GM18858 (cell line): ENCODE measurements around the gene RP2.

ENCODE experiments used
- ATAC-seq: cut with Tn5 transposase; IDR thresholded peaks from one replicate; pipeline ENCODE4 v1.9.1; 2021; ENCODE audit not compliant: unreplicated experiment

The RP2 gene

GRCh38 chrX:46841346-46841745 lies 4.5 kb downstream of the RP2 start:
- ATAC-seq = no peak

DNA sequence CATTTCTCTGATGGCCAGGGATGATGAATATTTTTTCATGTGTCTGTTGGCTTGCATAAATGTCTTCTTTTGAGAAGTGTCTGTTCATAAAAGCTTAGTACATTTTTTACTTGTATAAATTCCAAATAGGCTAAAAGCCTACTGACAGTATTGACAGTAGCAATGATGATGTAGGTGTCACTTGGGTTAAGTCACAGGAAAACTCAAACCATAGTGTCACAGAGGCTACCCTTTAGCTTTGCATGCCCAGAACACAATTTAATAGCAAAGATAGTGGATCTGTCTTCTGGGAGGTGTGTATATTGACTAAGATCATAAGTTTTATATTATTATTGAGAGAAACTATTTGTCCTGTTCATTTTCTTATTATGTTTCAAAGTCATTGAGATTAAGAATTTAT lies 8.1 kb downstream of the RP2 start:
- ATAC-seq = no peak

- no peak for ATAC-seq
Observed at GRCh38 chrX:46849933-46850332, 13.1 kb downstream of the RP2 start.

- ATAC-seq = no peak
Observed at GRCh38 chrX:46850771-46851170, 13.9 kb downstream of the RP2 start.

GRCh38 chrX:46856483-46856882 lies 19.6 kb downstream of the RP2 start:
- no peak for ATAC-seq

GRCh38 chrX:46860557-46860956 lies 23.7 kb downstream of the RP2 start:
- ATAC-seq = no peak

DNA sequence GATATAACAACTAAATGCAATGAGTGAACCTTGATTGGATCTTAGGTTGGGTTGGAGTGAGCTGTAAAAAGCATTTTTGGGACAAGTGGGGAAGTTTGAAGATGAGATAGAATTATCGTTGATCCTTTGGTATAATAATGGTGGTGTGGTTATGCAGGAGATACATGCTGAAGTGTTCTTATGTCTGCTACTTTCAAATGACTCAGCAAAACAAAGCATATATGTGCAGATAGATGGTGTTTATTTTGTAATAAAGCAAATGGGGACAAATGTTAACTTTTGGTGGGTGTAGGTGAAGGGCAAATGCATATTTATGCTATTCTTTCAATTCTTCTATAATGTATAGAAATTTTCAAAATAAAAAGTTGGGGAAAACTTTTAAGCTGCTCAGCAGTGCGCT lies 26.2 kb downstream of the RP2 start:
- ATAC-seq = no peak

- no peak for ATAC-seq
Observed at GRCh38 chrX:46864606-46865005, 27.8 kb downstream of the RP2 start.

DNA sequence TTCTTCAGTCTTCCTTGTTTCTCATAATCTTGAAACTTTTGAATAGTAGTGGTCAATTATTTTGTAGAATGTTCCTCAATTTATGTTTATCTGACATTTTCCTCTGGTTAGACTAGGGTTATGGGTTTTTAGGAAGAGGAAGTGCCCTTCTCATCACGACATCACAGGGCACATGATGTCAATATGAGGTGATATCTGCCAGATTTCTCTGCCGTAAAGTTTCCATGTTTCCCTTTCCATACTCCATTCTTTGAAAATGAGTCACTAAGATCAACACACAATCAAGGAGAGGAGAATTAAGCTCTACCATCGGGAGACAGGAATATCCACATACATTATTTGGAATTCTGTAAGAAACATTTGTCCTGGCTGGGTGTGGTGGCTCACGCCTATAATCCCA lies 28.4 kb downstream of the RP2 start:
- no peak for ATAC-seq

- ATAC-seq = no peak
Observed at GRCh38 chrX:46866726-46867125, 29.9 kb downstream of the RP2 start.

GRCh38 chrX:46873746-46874145 lies 36.9 kb downstream of the RP2 start:
- ATAC-seq = no peak

DNA sequence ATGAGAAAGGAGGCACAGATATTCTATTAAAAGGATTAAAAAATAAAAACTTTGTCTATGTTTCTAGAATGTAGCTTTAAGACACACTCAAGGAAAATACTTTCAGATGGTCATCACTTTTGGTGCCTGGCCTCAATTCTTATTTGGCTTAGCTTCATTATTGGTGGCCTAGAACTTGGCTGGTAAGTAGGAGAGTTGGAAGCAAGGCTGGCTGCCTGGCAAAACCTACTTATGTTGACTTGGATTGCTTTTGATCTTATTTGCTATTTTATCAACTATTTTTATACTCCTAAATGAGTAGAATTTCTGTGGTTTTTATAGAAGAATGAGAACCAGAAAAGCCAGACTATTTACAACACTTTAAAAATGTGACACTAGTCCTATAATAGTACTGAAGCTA lies 40.1 kb downstream of the RP2 start:
- ATAC-seq = no peak

- no peak for ATAC-seq
Observed at GRCh38 chrX:46882266-46882665, 45.4 kb downstream of the RP2 start.

GRCh38 chrX:46884799-46885198 lies 48.0 kb downstream of the RP2 start:
- ATAC-seq = no peak

DNA sequence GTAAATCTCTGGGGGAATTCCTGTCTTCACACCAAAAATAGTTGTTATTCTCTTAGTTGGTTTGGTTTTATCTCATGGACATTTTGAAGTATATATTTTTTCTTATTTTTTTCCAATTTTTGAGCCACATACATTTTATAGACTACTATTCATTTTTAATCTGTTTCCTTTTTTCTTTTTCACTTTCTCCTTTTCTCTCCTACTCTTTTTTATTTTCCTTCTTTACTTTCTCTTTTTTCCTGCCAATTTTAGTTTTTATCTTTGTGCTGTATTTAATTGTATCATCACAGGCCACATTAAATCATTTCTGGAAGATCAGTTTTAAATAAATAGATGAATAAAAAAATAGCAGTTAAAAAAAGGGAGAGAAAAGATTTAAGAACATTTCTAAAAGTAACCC lies 61.4 kb downstream of the RP2 start:
- ATAC-seq = no peak

DNA sequence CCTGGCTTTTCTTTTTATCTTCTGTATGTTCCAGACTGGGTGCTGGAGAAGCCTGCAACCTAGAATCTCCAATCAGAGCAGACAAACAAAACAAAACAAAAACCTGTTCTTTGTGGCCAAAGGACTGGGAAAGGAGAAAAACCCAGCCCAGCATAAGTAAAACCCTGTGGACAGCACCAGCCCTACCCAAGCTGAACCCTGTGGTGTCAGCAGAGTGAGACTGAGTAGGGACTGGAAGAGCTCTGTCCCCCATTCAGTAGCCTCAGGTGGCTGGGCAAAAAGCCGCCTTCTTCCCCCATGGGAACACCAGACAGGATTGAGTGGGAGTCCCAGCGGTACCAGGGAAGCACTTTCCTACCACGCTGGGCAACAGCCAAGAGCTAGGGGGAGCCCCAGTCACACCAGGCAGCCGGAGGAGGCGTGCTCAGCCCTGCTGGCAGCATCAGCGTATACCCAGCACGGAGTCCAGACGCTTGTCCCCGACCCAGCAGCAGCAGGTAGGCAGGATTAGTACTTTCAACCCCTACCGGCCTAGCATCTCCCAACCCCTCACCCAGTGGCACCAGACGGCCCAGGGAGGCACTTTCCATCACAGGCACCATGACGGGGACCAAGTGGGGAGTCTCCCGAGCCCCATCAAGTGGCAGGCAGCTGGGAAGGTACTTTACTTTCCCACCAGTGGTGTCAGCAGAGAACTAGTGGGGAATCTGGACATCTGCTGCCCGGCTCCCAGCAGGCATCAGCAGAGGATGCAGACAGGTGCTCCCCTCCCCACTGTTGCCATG lies 66.8 kb downstream of the RP2 start:
- ATAC-seq = no peak

GRCh38 chrX:46904626-46905025 lies 67.8 kb downstream of the RP2 start:
- no peak for ATAC-seq

GRCh38 chrX:46910415-46910814 lies 73.6 kb downstream of the RP2 start:
- ATAC-seq = no peak

DNA sequence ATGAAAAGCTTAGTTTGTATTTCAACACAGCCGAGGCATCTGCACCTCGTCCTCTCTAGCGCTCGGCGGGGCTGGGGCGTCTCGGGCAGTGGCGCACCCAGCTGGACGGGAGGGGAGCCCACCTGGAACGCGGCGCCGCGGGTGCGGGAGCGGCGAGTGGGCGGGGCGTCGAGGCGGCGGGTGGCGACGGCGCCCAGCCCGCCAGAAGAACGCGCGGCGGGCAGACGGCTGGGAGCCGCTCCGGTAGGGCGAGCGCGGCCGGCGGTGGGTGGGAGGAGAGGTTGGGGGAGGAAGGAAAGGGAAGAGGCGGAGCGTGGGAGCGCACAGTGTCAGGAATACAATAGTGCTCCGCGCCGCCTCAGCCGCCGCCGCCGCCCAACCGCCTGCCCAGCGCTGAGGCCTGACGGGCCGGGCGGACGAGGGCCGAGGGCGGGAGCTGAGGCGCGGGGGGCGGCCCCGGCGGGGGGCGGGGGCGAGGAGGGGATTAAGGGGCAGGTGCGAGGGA lies 75.3 kb downstream of the RP2 start, which contains the start of gene JADE3:
JADE3 (plus strand) TSS at position 324 of the 505 bp plus-strand sequence. CDS start 72,474 bp downstream, outside the sequence.
- ATAC-seq = no peak

DNA sequence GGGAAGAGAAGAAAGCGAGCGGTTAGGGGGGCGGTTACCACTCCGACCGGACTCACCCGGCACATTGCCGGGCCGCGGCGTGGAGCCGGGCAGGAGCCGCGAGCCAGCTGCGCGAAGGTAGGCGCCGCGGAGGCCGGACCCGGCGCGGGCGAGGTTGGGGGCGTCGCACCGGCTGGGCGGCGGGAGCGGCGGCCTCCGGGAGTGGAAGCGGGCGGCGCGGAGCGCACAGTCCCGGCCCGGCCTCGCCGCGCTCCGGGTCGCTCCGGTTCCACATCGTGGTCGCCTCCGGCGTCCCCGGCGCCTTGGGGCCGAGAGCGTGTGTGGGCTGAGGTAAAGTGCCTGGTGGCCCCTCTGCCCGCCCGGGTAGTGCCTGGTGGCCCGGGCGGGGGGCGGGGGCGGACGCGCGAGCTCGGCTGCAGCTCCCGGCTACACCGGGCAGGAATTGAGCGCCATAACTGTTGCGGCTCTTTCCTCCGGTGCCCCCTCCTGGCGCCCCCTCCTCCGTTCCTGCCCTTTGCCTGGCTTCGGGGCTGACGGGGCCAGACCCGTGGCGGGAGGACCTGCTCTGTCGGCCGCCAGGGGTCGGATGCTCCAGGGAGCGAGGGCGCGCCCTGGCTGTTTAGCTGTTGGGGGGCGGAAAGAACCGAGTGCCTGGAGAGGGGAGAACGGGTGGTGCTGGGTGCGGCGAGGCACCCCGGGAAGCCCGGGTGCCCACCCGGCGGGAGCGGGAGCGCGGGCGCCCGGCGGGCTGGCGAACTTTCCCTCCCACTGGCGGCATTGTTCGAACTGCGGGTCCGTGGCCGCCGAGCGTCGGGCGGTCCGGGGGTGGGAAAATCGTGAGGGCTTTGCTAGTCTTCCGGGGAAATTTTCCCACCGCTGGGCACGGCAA lies 76.0 kb downstream of the RP2 start:
- no peak for ATAC-seq

GRCh38 chrX:46913667-46914066 lies 76.8 kb downstream of the RP2 start:
- ATAC-seq = no peak

GRCh38 chrX:46916273-46916672 lies 79.4 kb downstream of the RP2 start:
- no peak for ATAC-seq
